Vagina (tissue), 2 donors: ENCODE results near the gene OR4P4. TPM values are rescaled to one million over a fixed set of nuclear protein-coding genes. Genes with fewer than 3 reads are reported as not detected.

Experiments used
- DNase-seq, 2 donors: peaks; one replicate each; pipeline ENCODE4 v3.0.0-alpha.2; 2017; ENCODE audit errors: extremely low spot score in 2 of 2
- H3K27ac ChIP-seq: fragments of 200-600 bp; sonication (generic); one replicate; pipeline ENCODE4 v1.5.1; 2019
- H3K27me3 ChIP-seq: fragments of 200-600 bp; sonication (generic); one replicate; pipeline ENCODE4 v1.5.1; 2019
- H3K36me3 ChIP-seq, 2 donors: fragments of 200-600 bp; sonication (generic); one replicate each; pipeline ENCODE4 v1.5.1; 2017 to 2019
- H3K4me1 ChIP-seq: fragments of 200-600 bp; sonication (generic); one replicate; pipeline ENCODE4 v1.5.1; 2019
- H3K4me3 ChIP-seq, 2 donors: fragments of 200-600 bp; sonication (generic); 1 replicate in 1 of 2; 2 replicates in 1 of 2; pipeline ENCODE4 v1.5.1; 2016 to 2019
- H3K9me3 ChIP-seq: fragments of 200-600 bp; sonication (generic); one replicate; pipeline ENCODE4 v1.5.1; 2019
- POLR2A ChIP-seq, 2 donors: fragments of 450-650 bp; IDR thresholded peaks; one replicate each; pipeline ENCODE4 v1.6.1; 2017; ENCODE audit warnings: antibody characterized with exemption in 2 of 2, mild to moderate bottlenecking in 2 of 2, moderate library complexity in 2 of 2
- POLR2AphosphoS5 ChIP-seq, 2 donors: sonication (generic); formaldehyde crosslinking; IDR thresholded peaks; one replicate each; pipeline ENCODE4 v1.9.0; 2017; ENCODE audit warnings: antibody characterized with exemption in 2 of 2, mild to moderate bottlenecking in 2 of 2, low read depth in 1 of 2; ENCODE audit not compliant: insufficient read depth in 1 of 2
- intact Hi-C: fragments of 100-400 bp; cut with DNase I; formaldehyde crosslinking; loops from one replicate; pipeline ENCODE4 v1.15.1; 2023
- total RNA-seq: library from RNA; depleted of rRNA; stranded (reverse); fragments of >200 nt; gene quantifications from one replicate; pipeline ENCODE4 v1.2.3, GENCODE V29; 2016
- TF ChIP-seq, protein P1 (sequence below), 3 experiments: fragments of 450-650 bp in 2 of 3; fragments of 200-600 bp in 1 of 3; sonication (generic) in 1 of 3; IDR thresholded peaks; one replicate each; pipeline ENCODE4 v1.5.1; 2017 to 2019; ENCODE audit warnings: antibody characterized with exemption in 3 of 3, mild to moderate bottlenecking in 2 of 3, moderate library complexity in 2 of 3

Gene OR4P4
- total RNA-seq, 1 donor from 2014 or later = not detected

DNA sequence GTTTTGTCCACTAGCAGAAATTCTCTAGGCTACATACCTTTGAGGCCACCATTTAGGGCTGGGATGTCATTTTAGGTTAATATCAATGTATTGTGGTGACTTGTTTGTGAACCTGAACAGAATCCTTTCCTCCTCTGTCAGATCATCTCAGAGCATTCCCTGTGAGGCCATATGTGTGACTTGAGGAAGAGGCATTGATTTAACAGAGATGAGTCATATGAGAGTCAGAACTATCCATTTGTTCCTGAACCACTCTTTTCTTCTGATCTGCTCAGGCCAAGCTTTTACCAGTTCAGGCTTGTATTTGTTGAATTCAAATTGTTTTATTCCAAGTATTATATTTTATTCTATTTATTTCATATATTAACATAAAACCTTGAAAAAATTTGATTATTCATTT, 20.2 kb downstream of the OR4P4 start:
- no peak for TF ChIP-seq POLR2A (IDR thresholded peaks at IDR 0.05)
- TF ChIP-seq, protein P1, sequence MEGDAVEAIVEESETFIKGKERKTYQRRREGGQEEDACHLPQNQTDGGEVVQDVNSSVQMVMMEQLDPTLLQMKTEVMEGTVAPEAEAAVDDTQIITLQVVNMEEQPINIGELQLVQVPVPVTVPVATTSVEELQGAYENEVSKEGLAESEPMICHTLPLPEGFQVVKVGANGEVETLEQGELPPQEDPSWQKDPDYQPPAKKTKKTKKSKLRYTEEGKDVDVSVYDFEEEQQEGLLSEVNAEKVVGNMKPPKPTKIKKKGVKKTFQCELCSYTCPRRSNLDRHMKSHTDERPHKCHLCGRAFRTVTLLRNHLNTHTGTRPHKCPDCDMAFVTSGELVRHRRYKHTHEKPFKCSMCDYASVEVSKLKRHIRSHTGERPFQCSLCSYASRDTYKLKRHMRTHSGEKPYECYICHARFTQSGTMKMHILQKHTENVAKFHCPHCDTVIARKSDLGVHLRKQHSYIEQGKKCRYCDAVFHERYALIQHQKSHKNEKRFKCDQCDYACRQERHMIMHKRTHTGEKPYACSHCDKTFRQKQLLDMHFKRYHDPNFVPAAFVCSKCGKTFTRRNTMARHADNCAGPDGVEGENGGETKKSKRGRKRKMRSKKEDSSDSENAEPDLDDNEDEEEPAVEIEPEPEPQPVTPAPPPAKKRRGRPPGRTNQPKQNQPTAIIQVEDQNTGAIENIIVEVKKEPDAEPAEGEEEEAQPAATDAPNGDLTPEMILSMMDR (IDR thresholded peaks at IDR 0.05) = no peak
- no peak for TF ChIP-seq POLR2AphosphoS5 (IDR thresholded peaks at IDR 0.05; ENCODE audit: insufficient read depth in 1 of 2, low read depth in 1 of 2)
- H3K4me3 ChIP-seq = no peak overlapping the region
- H3K4me1 ChIP-seq = no peaks in the 10 kb centered on the region
- H3K27me3 ChIP-seq = no peaks in the 10 kb centered on the region
- H3K36me3 ChIP-seq = no peaks in the 10 kb centered on the region
- H3K9me3 ChIP-seq = no peaks in the 10 kb centered on the region
- DNase-seq = no peak
- intact Hi-C loops = no loop called here
- no peak overlapping the region for H3K27ac ChIP-seq

DNA sequence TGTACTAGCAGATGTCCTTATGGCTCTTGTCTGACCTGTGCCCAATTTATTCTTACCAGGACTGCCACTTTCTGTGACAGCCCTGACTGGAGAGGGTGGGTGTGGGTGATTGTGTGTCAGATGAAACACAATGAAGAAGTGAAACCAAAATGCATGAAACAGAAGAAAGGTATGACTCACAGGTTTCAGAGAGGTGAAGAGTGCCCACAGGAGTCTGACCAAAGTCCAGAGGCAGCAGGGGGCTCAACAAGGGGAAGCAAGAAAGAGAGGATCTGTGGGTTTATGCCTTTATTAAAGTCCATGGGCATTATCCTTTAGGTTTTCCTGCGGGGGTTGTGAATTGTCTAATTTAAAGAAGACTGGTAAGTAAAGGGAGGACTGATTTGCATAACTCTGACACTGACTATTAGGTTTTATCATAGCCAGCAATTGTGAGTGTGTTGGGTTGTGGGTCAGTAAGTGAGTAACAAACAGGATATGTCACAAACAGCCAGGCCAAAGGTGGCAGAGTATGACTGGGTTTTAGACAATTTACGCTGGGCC, 23.2 kb downstream of the OR4P4 start:
- Histone ChIP-seq H3K4me3 (no peak overlapping the region), H3K9me3 (no peaks in the 10 kb centered on the region), H3K4me1 (no peaks in the 10 kb centered on the region), H3K27me3 (no peaks in the 10 kb centered on the region), H3K27ac (no peak overlapping the region), H3K36me3 (no peaks in the 10 kb centered on the region)
- TF ChIP-seq POLR2A (IDR thresholded peaks at IDR 0.05) = no peak
- TF ChIP-seq POLR2AphosphoS5 (IDR thresholded peaks at IDR 0.05; ENCODE audit: insufficient read depth in 1 of 2, low read depth in 1 of 2) = no peak
- TF ChIP-seq, protein P1 (IDR thresholded peaks at IDR 0.05) = no peak
- DNase-seq = no peak
- intact Hi-C loops = no loop called here

DNA sequence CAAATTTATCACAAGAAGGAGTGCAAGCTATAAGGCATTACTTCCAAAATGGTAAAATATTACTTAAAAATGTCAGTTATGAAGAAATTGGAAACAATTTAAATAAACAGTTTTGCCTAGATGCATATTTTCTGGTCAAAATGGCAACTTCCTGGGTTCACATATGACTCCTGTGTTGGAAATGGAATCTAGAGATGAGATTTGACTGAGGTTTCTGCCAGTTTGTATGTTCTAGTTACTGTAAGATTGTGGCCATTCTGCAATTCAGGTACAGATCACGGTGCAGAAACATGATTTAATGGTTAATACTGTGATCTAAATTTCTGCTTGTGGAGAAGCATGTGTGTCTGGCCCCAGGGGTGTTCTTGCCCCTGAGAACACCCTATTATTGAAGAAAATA, 23.7 kb downstream of the OR4P4 start:
- no peak for TF ChIP-seq POLR2A (IDR thresholded peaks at IDR 0.05)
- TF ChIP-seq, protein P1 (IDR thresholded peaks at IDR 0.05) = no peak
- no peak for TF ChIP-seq POLR2AphosphoS5 (IDR thresholded peaks at IDR 0.05; ENCODE audit: insufficient read depth in 1 of 2, low read depth in 1 of 2)
- Histone ChIP-seq H3K4me1 (no peaks in the 10 kb centered on the region), H3K27ac (no peak overlapping the region)

DNA sequence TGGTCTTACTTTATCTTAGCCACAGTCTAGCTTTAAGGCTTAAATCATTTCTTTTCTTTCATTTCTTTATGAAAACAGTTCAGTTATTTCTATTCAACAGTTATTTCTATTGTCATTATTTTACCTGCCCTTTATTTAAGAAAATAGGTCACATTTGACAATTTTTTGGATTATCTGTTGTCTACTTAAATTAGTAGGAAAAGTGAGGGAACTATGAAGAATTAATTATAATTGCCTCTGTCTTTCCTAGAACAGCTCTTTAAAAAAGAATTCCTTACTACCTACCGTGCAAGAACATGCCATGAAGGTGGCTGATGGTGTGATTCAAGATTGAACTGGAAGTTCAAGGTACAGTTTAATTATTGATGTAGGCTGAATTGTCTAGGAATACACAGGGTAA, 27.0 kb downstream of the OR4P4 start, which contains the start of gene OR4C6:
TSS of gene OR4C6 (plus strand) at position 301 of the 400 bp plus-strand sequence. CDS start 2,966 bp downstream, outside the sequence.
- intact Hi-C loops = no loop called here
- H3K4me1 ChIP-seq = no peaks in the 10 kb centered on the region

More for the DNA sequence above, 23.7 kb downstream of the OR4P4 start:
- intact Hi-C loops = no loop called here
- no peak for DNase-seq
- Histone ChIP-seq H3K4me3 (no peak overlapping the region), H3K9me3 (no peaks in the 10 kb centered on the region), H3K36me3 (no peaks in the 10 kb centered on the region), H3K27me3 (no peaks in the 10 kb centered on the region)

DNA sequence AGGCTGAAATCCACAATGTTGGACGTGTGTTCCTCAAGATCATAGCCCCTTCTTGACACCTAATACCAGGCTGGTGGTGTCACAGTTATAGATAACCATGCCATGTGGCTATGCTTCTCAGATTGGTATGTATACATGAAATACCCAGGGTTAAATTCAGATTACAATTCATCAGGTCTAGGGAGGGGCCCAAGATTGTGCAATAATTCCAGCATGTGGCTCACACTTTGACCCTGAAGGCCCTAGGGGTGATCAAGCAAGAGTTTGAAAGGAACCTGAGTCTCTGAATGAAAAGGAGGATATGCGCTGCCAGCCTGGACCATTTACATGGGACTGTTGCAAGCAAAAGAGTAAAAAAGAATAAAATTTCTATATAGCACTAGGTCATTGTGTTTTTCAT, 34.5 kb downstream of the OR4P4 start:
- intact Hi-C loops = no loop called here
- no peak overlapping the region for H3K27ac ChIP-seq
- H3K9me3 ChIP-seq = no peaks in the 10 kb centered on the region
- H3K27me3 ChIP-seq = no peaks in the 10 kb centered on the region
- no peak for DNase-seq
- H3K4me3 ChIP-seq = no peak overlapping the region
- no peak for TF ChIP-seq POLR2AphosphoS5 (IDR thresholded peaks at IDR 0.05; ENCODE audit: insufficient read depth in 1 of 2, low read depth in 1 of 2)
- TF ChIP-seq POLR2A (IDR thresholded peaks at IDR 0.05) = no peak
- TF ChIP-seq, protein P1 (IDR thresholded peaks at IDR 0.05) = no peak
- H3K36me3 ChIP-seq = no peaks in the 10 kb centered on the region
- H3K4me1 ChIP-seq = no peaks in the 10 kb centered on the region

More for the DNA sequence above, 27.0 kb downstream of the OR4P4 start, which contains the start of gene OR4C6:
- H3K4me3 ChIP-seq = no peak within 1 kb of the TSS
- H3K36me3 ChIP-seq = no peaks in the 10 kb centered on the region
- no peaks in the 10 kb centered on the region for H3K9me3 ChIP-seq
- DNase-seq = no peak
- no peaks in the 10 kb centered on the region for H3K27me3 ChIP-seq
- H3K27ac ChIP-seq = no peak within 1 kb of the TSS
- TF ChIP-seq, protein P1 (IDR thresholded peaks at IDR 0.05) = no peak
- TF ChIP-seq POLR2A (IDR thresholded peaks at IDR 0.05) (no peak), POLR2AphosphoS5 (IDR thresholded peaks at IDR 0.05; ENCODE audit: insufficient read depth in 1 of 2, low read depth in 1 of 2) (no peak)
